Forelimb muscle (tissue), 1 donor: ENCODE data around the gene DPYD. TPM values are rescaled to one million over a fixed set of nuclear protein-coding genes. Genes with fewer than 3 reads are reported as not detected.

Source experiments
- DNase-seq: peaks from one replicate; pipeline ENCODE4 v3.0.0-alpha.2; 2013; ENCODE audit warnings: low read depth
- polyA plus RNA-seq: library from polyadenylated mRNA; unstranded; fragments of 120-200 nt; gene quantifications from one replicate; pipeline ENCODE4 v1.2.1, GENCODE V29; 2013; ENCODE audit not compliant: insufficient read length

Gene DPYD
- polyA plus RNA-seq, 1 donor, result 8.1 TPM

DNA sequence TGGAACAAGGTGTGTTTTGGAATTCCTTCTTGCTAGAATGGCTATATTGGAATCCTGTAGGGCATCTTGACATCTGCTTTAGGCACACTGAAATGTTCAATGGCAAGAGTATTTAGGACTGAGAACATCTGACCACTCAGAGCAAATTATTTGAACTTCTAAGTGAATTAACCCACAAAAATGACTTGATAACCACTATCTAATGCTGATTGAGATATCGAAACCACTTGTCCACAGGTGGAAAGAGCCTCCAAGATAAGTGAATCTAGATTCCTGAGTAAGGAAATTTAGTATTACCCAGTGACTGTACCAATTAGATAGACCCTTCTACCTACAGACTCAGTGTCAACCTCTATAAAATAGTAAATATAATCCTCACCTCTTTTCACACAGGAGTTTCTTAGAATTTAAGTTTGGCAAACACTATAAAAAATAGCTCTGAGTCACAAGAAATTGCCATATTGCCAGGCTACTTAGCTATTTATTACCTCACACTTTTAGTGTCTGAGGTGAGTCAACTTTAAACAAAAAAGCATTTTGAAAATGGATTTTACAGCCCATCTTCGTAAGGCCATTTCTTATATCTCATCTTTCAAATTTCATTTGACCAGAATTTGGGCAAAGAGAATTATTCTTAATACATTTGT, 777.5 kb downstream of the DPYD start:
- no peak for DNase-seq

DNA sequence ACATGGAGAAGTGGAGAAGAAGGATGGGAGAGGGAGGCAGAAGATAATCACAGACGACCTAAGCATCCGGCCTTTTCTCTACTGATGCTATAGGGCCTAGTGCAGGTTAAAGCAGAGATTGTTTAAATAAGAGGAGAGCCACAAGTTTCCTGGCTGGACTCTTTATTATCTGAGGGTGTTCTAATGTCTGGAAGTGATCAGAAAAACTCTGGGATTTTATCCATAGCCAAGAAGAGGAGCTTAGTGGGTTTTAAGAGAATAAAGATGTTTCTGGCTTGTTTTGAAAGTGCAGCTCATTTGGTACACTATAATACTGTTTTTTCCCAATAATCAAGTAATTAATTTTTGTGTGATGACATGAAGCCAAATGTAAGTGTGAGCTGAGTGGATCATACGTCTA, 780.2 kb downstream of the DPYD start:
- DNase-seq, result no peak

DNA sequence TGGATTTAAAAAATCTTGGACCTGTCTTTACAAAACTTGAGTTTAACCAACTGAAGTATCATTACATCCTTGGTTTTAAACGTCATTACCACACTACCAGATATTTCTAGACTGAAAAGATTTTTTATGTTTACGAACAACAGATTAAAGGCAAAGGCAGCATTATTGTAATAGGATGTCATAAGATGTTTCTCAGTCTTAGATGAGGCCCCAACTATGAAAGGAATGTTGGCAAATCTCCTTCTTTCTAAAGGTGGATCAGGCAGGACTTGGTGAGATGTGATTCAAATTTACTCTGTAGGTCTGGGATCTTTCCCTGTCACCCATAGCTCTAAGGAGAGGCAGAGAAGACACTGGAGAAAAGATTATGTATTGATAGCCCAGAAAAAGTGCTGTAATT, 781.3 kb downstream of the DPYD start:
- no peak for DNase-seq

DNA sequence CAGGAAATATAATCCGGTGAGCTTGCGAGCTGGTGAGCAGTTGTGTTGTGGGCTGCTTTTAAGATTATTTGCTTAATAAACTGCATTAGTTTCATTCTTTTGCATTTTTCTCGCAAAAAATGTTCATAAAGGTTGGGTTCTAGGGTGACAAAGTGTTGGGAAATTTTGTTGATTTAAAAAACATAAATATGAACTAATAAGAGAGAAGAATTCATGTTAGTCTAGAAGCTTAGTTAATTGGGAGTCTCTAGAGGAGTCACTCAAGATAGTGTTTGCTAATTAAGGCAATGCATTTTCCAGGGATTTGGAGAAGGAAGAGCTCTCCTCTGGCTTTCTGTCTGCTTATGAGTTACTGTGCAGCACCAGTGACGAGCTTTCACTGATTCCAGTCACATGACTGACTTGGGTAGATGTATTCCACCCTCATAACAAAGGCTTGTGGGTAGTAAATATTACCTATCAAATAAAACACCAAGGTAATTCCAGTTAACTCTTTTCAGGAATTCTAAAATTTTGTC, 782.3 kb downstream of the DPYD start:
- DNase-seq, result no peak

DNA sequence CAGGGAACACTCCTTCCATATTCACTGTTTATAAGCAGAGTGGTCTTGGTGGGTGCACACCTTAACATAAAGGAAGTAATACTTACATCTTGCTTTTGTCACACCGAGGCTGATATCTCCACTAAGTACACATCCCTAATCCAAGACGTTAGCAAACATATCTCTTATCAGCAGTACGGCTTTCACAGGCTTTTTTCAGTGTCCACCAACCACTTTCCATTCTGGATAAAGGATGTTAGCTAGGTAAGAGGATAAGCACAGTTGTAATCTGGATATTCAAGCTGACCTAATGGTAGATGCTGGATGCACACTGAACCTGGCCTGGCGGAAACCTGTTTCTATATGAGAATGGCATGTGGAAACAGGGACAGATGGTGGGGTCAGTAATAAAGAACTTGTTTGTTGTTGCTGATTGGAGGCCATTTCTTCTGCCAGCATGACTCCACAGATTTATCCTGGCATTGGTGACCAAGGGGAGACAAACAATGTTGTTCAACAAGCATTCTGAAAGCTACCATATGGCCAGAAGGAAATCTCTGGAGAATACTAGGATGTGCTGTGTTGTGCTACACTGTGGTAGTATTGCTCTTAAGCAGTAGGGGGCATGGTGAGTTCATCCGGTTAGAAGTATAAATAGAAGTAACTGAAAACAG, 782.8 kb downstream of the DPYD start:
- no peak for DNase-seq

DNA sequence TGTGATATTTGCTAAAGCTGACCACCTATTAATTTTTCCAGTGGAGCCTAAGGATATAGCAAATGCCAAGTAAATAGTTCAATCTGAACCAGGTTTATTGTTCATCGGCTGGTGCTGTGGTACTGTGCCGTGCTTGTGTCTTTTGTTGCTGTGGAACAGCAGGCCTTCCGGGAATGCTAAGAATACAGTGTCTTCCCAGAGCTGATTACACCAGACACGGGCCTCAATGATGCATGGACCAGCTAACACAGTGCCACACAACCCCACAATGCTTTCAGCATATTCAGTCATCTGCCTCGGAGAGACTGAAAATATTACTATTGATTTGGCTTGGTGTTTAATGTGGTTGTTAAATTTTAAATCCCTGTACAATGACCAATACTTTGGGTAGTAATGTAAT, 783.8 kb downstream of the DPYD start:
- no peak for DNase-seq

DNA sequence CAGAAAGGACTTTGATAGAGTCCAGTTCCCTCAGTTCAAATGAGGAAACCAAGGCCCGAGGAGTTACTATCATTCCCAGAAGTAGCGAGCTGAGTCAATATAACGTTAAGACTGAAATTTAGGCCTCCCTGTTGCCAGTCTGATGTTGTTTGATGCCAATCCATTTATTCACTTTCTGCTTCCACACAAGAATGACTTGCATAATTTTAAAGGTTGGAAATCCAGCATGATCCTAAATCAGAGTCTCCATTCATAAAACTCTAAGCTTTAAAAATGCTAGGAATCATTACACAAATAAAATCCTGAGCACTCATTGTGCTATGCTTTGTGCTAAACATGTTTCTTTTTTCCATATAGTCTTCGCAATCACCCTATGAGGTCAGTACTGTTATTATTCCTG, 784.9 kb downstream of the DPYD start:
- no peak for DNase-seq

DNA sequence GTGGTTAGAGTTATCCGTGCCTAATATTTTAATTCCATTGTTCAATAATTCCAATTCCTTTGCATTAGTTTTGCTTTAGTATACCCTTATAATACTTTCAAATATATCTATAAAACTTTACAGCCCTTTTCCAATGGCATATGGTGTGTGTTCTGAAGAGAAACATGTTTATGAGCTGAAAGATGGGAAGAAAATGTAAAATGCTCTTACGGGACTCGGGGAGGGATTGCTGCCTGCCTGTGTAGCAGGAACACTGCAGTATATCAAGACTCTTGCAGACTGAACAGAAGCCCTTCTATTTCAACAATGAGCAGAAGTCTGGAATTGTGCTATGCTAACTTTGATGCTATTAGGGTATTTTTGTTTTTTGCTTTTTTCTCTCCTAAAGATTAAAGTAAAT, 792.4 kb downstream of the DPYD start:
- no peak for DNase-seq

DNA sequence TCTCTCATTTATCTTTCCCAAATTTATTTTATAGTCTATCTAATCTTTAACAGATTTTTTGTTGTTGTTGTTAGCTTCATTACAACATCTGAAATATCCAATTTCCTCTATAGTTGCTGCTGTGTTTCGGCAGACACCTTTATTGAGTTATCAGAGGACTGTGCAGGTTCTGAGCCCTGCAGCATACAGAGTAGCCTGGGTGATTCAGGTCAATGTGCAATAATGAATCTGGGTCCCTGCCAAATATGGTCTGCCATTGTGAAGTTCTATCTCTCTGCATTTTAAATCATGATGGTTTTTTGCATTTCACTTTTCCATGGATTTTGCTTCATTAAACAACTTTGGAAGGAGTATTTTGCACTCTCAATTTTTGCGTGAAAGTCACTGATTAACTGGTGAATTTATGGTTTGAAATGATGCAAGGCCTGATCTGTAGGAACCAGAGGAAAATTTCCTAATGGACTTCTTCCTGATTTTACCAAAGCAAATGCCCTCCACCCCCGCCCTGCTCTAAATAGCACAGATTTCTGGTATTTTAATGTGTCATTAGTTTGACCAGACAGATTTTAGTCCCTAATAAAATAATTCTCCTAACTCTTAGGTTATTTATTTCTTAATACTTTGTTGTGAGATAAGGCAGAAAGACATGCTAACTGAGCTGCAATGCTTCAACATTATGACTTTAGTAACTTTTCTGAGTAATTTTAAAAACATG, 797.0 kb downstream of the DPYD start:
- no peak for DNase-seq

DNA sequence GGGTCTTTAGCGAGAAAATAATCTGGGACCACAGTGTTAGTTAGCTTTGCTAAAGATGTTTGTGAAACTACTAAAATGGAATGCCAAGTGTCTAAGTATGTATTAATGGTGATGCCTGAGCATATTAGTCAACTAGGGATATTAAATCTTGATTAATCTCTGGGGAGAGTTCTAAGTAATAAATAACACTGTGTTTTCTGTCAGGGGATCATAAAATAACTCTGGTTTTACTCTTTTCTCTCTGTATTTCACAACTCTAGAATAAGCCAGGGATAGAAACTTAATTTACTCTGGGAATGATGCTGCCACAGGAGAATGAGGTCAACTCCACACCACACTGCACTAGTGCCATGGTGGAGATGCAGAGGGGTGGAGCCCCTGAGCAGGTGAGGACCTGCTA, 800.0 kb downstream of the DPYD start:
- DNase-seq, result no peak

DNA sequence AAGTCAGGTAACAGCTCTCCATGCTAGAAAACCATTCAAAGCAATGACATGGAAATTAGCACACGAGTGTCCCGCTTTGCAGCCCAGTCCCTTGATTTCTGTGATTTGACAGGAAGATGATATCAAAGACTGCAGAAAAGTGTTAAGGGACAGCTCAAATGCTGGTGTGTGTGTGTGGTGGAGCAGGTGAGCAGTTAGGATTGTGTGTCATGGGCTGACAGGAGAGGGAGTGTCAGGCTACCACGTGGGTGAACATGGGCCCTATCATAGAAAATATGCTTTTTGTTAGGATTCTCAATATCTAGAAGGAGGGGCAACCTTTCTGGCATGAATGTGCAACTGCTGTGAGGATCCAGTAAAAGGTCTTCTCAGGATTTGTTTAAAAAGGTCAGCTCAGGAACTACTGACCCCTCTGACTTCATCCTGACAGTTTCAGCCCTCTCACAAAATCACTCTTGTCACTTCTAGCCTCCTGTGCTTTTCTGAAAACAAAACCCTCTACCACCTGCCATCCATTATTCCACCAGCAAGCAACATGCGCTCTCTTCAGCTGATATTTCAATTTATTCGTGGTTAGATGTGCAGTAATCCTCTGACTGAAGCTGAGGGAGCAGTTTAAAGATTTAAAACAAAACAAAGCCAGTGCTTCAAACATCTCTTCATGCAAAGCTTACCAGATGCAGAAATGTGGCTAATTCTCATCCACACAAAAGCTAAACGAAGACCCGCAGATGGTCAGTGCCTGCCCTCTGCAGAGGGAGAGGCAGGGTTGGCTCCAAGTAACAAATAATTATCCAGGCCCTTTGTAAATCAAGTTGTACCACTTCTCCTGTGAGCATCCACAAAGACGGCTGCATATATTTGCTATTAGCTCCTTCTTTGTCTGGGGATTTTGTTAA, 801.3 kb downstream of the DPYD start:
- no peak for DNase-seq

DNA sequence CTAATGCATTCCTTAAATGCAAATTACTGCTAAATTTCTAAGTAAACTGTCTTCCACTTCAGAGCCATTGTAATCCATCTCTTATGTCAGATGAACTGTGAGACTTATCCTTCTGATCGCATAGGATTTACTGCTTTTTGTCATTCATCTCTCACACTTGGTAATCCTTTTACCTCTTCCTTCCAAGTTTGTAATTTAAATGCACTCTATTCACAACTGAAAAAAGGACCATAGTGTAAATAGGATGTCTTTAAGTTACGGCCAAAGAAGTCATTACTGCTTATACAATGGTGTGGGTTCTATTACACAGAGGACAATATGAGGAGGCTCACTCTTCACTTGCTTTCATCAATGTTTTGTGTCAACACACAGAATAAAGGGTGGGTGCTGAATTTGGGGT, 806.0 kb downstream of the DPYD start:
- DNase-seq, result no peak

DNA sequence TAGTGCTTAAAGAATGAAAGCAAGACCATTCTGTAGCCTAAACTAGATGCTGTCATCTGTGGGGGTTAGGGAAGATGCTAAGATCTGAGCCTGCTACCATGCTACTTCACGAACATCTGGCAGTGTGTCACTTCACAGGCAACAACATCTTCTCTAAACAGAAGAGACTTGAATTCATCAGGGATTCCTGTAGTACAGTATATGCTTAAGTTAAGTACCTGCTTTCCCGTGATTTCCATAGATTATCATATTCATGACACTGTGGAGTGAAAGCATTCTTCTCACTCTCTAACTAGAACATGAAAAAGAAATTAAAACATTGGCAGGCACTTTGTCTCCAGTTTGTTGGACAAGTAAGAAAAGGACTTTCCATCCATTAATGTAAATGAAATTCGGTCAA, 808.4 kb downstream of the DPYD start:
- DNase-seq, result no peak

DNA sequence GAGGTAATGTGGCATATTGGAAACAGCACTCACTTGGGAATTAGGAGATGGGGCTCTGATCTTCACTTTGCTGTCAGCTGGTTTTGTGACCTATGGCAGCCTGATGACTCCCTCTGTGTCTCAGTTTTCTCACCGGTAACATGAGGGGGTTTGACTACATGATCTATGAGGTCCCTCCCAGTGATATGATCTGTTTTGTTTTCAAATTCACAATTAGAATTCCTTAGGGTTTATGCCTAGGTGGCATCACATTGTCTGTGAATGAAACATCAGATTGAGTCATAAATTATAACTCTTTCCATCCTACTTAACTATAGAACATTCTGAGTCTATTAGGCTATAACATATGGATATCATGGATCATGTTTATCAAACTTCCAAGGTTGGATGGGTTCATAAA, 812.7 kb downstream of the DPYD start:
- no peak for DNase-seq

DNA sequence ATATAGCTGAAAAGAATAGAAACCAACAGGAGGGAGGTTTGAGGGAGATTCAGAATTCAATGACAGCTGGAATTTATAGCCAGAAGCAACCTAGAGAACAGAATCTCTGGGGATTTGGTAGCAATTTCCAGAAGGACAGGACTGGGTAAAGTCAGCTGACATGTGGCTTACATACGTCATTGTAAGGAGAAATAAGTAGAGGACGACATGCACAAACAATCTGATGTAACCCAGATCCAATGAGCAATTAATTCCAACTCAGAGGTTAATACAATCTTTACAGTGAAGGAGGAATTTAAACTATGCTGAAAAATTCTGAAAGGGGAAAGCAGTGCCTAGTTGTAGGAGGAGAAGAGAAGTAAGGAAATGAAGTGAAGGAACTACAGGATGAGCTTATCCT, 815.3 kb downstream of the DPYD start:
- DNase-seq, result no peak

DNA sequence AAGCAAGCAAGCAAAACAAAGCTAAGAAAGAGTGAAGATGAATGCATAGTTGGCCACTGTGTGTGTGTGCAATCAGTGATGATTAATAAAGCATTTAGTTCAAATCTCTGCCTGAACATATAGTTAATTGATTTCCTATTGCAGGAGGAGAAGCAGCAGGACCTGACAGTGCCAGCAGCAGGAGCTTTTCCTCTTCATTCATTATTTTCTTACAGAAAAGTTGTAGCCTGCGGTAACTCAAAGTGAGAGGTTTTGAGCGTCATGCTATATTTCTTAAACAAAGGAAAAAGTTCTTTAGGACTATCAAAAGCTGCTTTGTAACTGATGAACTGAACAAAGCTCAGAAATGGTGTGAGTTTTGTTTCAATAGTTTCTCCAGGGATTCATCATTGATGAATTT, 819.3 kb downstream of the DPYD start:
- no peak for DNase-seq

DNA sequence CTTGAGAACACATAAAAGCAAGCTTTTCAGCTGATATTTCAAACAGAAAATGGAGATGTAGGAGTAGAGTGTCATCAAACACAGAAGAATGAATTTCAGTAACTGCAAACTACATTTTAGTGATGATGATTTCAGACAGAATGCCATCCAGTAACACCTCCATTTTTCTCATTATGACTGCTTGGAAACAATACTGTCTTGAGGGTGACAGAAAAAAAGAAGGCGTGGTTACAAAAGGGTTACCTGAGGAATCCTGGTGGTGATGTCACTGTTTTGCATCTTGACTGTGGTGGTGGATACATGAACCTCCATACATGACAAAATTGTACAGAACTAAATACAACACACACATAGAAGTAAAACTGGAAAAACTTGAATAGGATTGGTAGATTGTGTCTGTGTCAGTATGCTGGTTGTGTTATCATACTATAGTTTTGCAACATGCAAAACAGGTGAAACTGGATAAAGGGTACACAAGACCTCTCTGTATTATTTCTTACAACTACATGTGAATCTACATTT, 823.4 kb downstream of the DPYD start:
- DNase-seq, result no peak

DNA sequence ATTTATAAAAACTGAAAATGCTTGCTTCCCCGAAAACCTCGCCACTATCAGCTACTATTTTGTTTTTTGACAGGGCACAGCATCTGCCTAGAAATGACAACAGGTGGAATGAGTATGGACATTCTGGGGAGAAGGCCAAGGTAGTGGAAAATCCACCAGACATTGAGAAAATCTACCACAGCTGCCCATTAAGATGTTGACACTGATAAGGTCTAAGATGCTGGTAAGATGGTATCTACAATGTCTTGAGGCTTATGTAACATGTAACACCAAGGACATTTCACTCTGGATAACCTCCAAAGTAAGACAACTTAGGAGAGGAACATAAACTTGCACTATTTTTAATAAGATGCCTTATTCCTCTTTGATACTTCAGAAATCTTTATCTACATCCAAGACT, 825.1 kb downstream of the DPYD start:
- DNase-seq, result no peak

DNA sequence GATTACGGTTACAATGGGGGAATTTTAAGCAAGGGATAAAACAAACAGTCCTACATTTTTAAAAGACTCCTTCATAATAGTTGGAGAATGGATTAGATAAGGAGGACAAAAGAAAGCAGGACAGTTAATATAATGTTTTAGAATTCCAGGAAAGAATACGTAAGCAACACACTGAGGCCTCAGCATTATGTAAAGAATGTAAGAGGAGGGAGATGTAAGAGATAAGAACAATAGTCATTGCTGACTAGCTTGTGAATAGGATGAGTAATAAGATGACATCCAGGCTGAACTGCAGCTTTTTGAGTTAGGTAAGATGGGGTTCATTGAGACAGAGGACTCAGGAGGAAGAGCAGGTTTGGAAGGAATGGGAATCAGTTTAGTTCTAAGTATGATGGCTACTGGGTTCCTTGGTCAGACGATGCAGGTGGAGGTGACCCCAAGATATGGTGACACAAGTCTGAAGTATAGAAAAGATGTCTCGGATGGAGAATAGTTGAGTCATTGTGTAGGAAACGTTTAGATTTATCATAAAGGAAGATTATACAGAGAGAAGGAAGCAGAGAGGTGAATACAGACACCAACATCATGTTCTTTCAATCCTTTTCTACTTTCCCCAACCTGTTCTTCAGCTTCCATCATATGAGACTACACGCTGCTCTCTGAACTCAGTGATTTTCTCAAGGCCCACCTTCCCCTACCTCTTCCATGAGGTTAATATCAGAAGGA, 826.4 kb downstream of the DPYD start:
- DNase-seq, result no peak

DNA sequence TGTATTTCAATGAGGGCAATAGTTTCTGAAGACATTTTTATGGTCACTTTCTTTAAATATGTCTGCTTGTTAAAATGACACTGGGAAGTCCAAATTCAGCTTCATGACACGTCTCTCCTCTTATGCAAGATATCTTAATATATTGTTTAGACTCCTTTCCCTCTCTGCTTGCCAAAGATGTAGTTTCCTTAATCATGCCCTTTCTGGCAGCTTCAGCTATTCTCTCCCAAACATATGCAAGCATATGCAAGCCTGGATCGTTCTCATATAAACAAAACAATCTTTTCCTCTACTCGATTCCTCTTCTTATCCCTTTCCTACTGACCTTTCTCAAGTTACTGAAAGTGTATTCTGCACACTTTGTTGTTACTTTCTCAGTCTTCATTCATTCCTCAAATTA, 827.1 kb downstream of the DPYD start:
- no peak for DNase-seq

DNA sequence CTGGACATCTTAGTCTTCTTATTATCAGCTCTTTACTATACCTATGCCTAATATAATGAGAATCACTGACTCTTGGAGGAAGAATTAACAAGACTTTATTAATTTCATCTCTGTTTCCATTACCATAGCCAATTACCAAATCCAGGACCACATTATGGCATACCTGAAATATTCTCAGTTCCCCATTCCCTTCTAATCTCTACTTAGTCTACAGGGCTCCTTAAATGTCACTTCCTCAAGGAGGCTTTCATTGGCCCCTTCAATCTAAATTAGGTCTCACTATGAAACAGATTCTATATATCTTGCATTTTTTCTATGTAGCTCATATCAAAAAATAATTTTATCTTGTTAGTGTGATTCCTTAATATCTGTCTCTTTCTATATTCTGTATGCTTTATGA, 828.0 kb downstream of the DPYD start:
- no peak for DNase-seq
